HG03025 (cell line): Measurements from ENCODE around the gene LRFN2.

Experiments used
- ATAC-seq: cut with Tn5 transposase; IDR thresholded peaks from one replicate; pipeline ENCODE4 v1.9.1; 2021; ENCODE audit warnings: mild to moderate bottlenecking, moderate library complexity; ENCODE audit not compliant: unreplicated experiment, low FRiP score

LRFN2 gene

DNA sequence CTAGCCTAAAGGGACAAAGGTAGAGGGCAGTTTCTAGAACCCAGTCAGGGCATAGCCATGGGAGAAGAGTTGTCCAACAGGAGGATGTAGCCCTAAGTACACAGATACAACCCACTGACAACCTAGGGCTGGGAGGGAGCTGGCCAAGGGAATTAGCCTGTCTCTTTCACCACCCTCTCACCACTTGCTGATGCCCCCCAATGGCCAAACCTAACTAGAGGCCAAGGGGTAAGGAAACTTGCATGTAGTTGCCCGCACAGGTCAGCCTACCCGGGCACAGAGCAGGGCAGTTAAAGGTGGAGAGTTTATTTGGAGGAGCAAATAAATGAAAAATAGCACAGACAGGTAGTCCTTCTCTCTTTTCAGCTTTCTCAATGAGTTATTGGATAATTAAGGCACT lies 143.3 kb downstream of the LRFN2 start:
- no peak for ATAC-seq

DNA sequence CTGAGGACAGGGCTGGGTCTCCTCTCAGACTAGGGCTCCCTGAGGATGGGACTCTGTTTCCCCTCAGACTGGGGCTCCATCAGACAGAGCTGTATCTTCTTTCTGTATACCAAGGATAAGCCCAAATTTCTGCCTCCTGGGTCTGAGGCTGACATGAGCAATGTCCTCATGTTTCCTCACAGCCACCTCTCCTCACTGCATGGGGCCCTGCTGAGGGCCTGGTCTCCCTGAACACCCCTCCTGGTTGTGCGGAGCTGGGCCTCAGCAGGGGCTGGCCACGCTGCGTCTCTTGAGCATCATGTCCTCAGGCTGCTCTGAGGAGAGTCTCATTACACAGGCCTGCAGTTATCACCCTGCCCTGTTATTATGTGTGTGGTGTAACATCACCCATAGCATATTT lies 144.6 kb downstream of the LRFN2 start:
- ATAC-seq, result no peak

DNA sequence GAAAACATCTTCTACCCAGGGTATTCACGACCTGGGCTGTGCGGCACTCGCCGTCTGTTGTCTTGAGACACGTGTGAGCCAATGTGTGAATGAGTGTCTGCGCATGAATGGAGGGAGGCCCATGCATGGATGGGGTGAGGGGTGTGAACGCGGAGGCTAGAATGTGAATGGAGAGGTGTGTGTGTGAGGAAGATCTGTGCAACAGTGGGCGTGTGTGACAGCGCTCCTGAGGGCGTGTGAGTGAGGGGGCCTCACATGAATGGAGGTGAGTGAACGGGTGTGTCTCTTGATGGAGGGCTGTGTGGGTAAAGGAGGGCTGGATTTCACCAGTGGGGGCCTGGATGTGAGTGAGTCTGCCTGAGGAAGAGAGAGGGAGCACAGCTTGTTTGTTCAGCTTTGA lies 146.0 kb downstream of the LRFN2 start:
- ATAC-seq, result no peak

DNA sequence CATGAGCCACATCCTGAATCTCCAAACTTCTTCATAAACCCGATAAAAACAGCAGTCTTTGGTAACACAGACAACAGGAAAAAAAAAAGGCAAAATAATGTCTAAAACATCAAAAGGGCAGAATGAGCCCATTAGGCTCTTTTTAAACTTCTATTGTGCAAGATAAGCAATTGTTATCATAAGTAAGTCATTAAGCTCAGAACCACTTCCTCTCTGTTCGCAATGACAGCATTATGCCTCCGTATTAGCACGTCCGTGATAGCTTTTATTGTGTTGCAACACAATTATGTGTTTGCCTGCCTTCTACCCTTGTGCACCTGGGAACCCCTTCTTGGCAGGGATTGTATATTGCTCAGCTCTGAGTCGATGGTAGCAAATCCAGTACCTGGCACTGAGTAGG lies 147.1 kb downstream of the LRFN2 start:
- ATAC-seq, result no peak

DNA sequence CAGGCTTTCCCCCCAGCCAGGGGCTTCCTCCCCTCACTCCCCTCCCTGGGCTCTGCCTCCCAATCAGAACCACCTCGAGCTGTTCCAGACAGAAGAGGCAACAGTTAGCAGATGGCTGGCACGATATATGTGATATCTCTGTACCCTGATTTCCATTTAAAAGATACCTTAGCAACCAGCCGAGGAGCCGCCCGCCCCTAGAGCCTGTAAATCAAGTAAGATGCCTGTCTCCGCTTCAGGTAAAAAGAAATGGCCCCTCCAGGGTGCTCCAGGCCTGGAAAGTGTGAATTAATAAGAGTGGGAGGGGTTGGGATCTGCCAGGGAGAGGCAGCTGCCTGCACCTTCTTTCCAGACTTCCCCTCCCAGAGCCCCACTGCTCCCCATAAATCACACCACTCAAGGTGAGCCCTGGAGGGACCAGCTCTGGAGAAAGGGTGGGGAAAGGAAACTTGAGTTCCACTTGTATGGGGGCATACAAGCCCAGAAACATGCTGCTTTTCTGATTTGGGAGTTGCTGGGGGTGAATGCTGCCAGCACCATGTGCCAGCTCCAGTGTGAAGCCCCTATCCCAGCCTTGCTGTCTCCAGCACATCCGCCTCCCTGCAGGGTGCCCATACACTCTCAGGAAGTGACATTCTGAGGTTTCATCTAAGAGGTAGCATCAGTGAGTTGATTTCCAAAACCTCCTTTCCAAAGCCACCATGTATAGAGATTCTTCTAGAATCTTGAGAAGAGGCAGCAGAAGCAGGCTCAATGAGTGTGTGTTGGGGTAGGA lies 148.0 kb downstream of the LRFN2 start:
- no peak for ATAC-seq

DNA sequence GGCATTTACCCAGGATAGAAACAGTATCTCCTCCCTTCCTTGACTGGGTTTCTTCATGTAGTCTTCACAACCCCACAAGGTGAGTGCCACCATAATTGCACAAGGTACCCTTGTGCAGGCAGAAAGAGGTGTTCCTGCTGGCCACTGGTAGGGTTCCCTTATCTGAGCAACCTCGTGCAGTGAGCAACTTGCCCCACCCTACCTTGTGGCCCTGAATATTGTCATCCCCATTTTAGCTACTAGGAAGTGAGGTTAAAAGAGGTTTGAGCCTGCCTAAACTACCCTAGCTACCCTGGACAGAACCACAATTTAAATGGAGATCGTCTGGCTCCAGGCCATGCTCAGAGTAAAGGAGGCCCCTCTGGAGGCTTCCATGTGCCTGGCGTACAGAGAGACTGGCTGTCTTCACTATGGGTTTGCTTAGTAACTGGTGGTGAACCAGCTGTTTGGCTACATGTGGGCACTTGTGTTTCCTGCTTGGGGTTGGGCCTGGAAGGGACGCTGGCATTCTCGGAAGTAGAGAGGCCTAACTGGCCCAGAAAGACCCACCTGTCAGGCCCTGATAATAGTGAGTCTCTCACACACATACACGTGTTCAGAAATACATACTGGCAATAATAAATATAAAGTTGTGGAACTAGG lies 148.8 kb downstream of the LRFN2 start:
- ATAC-seq, result no peak

DNA sequence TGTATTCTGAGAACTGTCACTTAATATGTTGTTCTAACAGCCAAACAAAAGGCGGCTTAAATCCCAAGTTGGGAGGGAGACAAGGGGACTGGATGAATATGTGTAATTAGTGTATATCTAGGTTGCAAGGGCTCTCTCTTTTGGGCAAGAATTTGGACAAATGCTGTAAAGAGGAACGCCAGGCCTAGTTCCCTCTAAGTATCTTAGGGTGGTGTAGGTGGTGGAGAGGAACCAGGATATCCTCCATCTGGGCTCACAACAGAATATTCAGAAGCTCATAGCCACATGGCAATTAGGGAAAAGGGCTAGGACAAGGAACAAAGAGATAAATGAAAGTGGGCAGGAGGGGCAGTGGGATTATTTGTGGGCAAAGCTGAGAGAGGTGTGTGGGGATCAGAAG lies 149.5 kb downstream of the LRFN2 start:
- no peak for ATAC-seq

DNA sequence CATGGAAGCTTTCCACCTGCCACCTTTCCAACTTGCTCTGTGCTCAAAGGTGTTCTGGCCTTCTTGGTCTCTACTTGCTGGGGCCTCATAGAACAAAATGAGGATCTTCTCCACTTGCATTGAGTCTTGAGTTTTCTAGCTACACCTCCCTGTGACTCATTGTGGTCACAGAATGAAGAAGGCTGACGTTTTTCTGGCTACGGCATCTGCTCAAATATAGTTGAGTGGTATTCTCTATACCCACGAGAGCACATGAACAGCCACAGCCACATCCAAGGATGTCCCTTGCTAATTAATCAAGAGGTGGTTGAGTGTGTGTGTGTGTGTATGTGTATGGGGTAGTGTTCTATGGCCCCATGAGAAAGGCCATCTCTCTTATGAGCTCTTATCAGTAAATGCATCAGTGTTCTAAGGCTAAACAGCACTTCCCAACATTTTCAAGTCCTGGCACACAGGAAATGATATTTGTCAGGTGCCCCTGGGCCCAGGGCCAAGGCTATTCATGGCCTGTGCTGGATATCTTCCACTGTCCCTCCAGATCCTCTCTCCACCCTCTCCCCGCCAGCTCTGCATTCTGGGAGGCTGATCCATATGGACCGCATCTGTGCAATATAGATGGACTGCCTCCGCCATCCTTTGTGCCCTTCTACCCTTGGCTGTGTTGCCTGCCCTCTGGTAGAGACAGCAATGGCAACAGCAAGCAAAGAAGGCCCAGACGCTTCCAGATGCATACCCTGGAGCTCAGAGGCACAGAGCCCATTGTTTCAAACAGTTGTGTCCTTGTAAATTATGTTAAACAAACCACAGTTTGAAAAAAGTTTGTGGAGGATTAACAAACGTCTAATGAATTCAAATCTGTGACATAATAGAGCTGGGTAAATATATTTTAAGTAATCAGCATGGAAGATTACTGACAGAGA lies 150.2 kb downstream of the LRFN2 start:
- no peak for ATAC-seq

DNA sequence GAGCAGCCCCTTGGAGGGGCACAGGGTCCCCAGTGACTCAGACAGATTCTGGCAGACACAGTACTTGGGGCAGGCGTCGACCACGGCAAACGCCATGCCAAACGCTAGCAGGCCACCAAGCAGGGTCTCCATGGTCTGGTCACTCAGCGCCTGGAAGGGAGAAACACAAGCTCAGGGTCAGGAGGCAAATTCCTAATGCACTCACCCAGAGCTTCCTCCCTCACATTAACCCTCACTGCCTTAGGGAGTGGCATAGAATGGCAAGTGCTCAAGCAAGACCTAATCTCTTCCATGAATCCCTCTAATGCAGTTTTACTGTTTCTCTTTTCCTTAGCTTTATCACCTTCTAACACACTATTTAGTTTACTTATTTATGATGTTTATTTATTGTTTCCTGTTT lies 154.2 kb downstream of the LRFN2 start:
- ATAC-seq, result no peak

DNA sequence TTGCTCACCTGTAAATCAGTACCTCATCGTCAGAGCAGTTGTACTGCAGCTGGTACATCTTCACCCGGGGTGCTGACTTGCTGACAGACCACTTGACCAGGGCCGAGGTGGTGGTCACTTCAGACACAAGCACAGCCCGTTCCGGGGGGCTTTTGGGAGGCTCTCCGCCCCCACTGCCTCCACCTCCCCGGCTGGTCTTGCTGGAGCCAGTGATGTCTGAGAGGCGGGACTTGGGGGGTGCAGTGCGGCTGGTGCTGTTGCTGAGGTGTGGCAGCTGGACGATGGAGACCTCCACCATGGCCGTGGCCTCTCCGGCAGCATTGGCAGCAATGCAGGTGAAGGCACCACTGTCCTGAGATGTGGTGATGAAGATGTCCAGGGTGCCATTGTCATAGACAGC lies 155.5 kb downstream of the LRFN2 start:
- no peak for ATAC-seq

DNA sequence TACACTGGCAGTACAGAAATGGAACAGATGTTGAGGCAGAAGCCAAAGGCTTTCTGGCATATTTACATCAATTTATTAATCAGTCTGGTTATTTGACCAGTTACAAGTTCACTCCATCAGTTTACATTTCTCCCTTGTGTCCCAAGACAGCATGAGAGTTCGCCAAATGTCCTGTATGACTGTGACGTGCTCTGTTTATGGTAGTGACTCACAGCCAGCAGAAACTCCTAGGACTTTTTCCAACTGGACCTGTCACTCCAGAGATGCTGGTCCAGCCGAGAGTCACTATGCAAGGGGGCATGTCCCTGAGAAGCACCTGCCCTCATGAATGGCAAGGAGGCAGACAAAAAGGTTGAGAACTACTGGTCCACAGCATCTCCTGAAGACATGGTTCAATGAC lies 160.0 kb downstream of the LRFN2 start:
- ATAC-seq, result no peak

DNA sequence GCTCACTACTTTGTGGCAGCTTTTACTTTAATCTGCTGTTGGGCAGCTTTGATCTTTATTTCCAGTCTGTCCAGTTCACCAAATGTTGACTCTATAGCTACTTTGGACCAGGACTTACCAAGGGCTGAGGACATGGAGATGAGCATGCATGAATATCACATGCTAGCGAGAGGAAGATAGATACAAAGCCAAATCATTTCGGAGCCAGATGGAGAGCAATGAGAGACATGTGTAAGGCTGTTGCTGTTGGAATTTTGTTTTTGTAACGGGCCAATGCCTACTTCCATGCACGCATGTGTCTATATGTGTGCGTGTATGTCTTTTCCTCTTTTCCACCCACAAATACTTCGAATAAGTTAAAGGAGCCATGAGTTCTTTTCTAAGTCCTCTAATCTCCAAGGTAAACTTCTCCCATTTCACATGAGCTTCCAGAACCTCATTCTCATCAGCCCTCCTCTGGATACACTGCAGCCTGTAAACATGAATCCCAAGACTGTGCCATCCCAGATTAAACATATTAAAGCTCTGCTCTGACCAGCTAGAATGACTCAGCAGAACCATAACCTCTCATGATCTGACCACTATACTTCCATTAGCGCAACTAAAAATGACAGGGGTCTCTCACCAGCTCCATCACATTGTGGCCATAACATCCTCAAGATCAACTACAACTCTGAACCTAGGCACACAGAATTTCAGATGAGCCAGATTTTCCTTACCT lies 160.7 kb downstream of the LRFN2 start:
- ATAC-seq, result no peak

DNA sequence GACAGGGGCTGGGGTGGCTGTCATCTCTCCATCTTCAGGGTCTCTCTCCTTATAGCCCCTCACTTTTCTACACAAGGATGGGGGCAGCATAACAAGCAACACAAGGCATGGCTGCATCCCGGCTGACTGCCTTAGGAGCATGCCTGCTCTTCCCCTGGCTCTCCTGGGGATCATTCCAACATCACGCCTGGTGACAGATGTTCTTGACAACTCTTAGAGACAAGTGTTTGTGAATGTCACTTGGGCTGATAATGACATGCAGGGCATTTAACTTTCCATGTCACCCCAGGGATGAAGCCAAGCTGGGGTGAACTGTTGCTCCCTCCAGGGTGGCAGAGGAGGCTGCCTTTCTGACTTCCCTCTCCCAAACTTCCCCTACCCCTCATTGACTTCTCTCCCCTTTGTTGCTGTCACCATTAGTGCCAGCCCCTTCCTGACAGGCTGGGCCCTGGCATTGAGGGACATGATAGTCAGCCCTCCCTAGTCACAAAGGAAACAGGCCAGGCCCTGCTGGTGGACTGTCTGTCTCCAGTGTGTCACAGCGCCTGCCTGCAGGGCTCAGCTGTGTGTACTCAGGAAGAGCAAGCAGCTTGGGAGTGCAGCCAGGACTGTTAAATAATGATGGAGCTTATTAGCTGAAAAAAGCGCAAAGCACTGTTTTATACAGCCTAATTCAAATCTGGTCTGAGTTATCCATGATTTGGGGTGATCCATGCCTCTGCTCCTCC lies 161.8 kb downstream of the LRFN2 start:
- no peak for ATAC-seq

DNA sequence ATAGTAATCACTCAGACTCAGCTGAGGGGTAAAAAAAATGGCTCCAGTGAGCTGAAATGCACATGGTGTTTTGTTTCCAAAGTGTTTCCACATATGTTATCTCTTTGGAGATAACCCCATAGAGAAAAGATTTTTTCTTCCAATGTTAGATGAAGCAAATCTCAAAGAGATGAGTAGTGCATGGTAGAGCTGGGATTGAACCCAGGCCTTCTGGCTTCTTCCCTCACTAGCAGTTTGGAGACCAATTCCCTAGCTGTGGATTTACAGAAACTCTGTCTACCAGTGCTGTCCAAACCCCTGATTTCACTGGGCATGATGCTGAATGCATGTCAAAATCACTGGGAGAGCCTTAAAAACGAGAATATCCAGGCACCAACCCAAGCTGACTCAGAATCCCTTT lies 165.1 kb downstream of the LRFN2 start:
- no peak for ATAC-seq

DNA sequence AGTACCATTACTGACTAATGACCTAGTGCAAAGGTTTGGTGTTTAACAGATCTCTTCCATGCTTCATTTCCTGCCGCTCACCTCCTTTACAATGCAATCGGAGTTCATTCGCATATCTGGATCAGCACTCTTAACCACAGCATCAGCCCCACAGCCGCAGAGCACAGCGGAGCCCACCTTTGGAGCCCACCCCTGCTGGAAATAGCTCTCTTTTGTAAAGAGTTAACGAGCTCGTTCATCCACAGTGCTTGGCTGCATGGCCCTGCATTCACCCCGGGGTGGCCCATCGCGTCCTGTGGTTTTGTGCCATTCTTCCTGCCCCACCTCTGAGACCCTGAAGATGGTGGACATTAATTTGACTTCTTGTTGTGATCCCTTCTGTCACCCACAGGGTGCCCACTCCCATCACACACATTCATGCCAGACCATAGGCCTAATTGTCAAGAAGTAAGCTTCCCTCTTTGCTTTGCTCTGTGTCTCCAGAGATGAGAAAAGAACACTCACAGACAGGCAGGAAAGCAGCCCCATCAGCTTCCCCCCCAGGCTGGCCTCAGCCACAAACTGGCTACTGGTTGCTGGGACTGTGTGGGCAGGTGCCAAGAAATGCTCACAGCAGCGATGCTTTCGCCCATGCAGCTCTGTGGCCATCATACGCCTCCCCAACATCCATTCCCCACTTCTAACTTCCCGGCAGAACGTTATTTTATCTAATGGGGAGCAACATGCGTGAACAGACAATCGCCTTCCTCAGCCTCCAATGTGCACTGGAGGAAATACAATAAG lies 167.0 kb downstream of the LRFN2 start:
- no peak for ATAC-seq

DNA sequence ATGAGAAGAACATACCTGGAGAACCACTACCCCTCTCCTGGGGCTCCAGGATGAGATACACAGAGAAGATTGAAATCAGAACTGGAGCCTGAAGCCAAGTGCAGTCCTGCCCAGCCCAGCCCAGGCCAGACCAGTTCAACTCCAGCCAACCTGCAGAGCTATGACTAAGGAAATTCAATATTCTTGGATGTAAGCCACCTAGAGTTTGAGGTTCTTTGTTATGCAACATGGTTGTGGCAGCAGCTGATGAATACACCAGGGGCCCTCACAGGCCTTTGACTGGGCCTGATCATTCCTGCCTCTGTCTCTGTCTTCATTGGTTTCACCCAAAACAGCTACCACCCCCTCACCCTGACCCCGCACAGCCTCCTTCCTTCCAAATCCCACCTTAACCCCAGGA lies 167.8 kb downstream of the LRFN2 start:
- ATAC-seq, result no peak

DNA sequence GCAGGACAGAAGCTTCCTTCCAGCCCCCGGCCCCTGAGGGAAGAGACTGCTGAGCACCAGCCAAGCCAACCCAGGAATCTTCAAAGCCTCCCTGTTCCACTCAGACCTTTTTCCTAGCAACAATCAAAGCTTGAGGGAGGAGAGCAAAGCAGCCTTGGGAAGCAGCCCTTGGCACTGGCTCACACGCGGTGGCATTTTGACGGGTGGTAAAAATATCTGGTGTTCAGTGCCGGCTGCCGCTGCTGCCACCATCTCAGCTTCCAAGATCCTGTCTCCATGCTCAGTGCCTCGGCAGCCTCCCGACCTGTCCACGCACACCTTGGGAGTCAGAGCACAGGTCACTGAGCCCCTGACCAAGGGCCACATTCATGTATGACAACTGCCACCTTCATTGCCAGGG lies 170.1 kb downstream of the LRFN2 start:
- no peak for ATAC-seq

DNA sequence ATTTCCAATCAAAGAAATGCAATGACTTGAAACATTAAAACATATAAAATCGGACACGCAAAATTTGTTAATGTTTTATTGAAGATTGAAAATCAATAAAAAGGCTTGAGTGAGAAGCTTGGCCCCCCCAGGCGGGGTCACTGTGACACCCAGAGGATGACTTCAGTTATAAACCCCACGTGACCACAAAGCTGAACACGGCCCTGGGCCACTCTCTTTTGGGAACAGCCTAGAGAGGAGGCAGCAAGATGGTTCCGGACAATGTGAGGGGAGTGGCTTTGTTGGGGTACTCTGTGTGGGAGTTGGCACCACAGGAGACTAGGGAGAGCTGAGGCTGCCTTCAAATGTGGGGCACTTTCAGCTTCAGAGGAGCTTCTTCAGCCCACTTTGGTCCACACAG lies 172.5 kb downstream of the LRFN2 start:
- ATAC-seq, result no peak

DNA sequence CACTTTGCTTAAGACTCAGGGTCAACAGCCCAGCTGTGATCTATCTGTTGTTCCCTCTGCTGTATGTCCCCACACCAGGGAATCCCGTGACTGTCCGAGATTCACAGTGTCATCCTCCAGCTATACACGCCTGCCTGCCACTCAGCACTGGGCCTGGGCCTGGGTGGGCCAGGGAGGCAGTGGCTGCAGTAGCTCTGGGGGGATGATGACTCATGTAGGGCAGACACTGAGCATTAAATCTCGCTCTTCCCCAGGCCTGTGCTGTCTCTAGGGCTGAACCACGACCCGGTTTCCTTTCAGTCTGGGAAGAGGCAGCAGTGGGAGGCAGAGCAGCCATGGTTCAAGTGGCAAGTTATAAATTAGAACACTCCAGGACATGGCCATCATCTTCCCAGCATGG lies 173.9 kb downstream of the LRFN2 start:
- no peak for ATAC-seq
